ENCODE measurements around the gene NFATC2IP.

The NFATC2IP gene

GRCh38 chr16:28943281-28943680 is 7.5 kb upstream of the NFATC2IP start:
- no peak overlapping the region for H3K4me3 ChIP-seq (replicated peaks; ENCODE audit: low read depth, low read length)
- TF ChIP-seq CTCF (IDR thresholded peaks at IDR 0.05; ENCODE audit: low read length, missing control alignments) = no peak
- no peak for DNase-seq (ENCODE audit: low read depth)

GRCh38 chr16:28946681-28947080 is 4.1 kb upstream of the NFATC2IP start:
- no peak overlapping the region for H3K4me3 ChIP-seq (replicated peaks; ENCODE audit: low read depth, low read length)
- DNase-seq (ENCODE audit: low read depth) = no peak
- TF ChIP-seq CTCF (IDR thresholded peaks at IDR 0.05; ENCODE audit: low read length, missing control alignments) = no peak

- no peak for TF ChIP-seq CTCF (IDR thresholded peaks at IDR 0.05; ENCODE audit: low read length, missing control alignments)
- no peak for DNase-seq (ENCODE audit: low read depth)
- H3K4me3 ChIP-seq (replicated peaks; ENCODE audit: low read depth, low read length) = peak overlapping the region; percentile 80
Measured at GRCh38 chr16:28951410-28951943, 740 bp downstream of the NFATC2IP start.

GRCh38 chr16:28958216-28958615 is 7.5 kb downstream of the NFATC2IP start:
- no peak for DNase-seq (ENCODE audit: low read depth)
- no peak overlapping the region for H3K4me3 ChIP-seq (replicated peaks; ENCODE audit: low read depth, low read length)
- TF ChIP-seq CTCF (IDR thresholded peaks at IDR 0.05; ENCODE audit: low read length, missing control alignments) = no peak

- no peak for DNase-seq (ENCODE audit: low read depth)
- TF ChIP-seq CTCF (IDR thresholded peaks at IDR 0.05; ENCODE audit: low read length, missing control alignments) = no peak
- no peak overlapping the region for H3K4me3 ChIP-seq (replicated peaks; ENCODE audit: low read depth, low read length)
Measured at GRCh38 chr16:28958836-28959235, 8.1 kb downstream of the NFATC2IP start.

GRCh38 chr16:28964072-28964471 is 13.3 kb downstream of the NFATC2IP start:
- no peak for DNase-seq (ENCODE audit: low read depth)
- no peak overlapping the region for H3K4me3 ChIP-seq (replicated peaks; ENCODE audit: low read depth, low read length)
- TF ChIP-seq CTCF (IDR thresholded peaks at IDR 0.05; ENCODE audit: low read length, missing control alignments) = no peak

- TF ChIP-seq CTCF (IDR thresholded peaks at IDR 0.05; ENCODE audit: low read length, missing control alignments) = no peak
- DNase-seq (ENCODE audit: low read depth) = no peak
- H3K4me3 ChIP-seq (replicated peaks; ENCODE audit: low read depth, low read length) = no peak overlapping the region
Measured at GRCh38 chr16:28964496-28964895, 13.8 kb downstream of the NFATC2IP start.

Data from fibroblast of pulmonary artery (primary cell).